Esophagus muscularis mucosa (tissue), 4 donors: Measurements from ENCODE around the gene TBC1D24. TPM values are rescaled to one million over a fixed set of nuclear protein-coding genes. Genes with fewer than 3 reads are reported as not detected.

Experiments used
- DNase-seq: peaks from one replicate; pipeline ENCODE4 v3.0.0-alpha.2; 2017; ENCODE audit errors: extremely low spot score
- H3K27ac ChIP-seq, 4 donors: fragments of 200-600 bp; sonication (generic); replicated peaks in 1 of 4; 1 replicate in 3 of 4; 2 replicates in 1 of 4; pipeline ENCODE4 v1.5.1; 2016 to 2019; ENCODE audit warnings: mild to moderate bottlenecking in 1 of 4
- H3K27me3 ChIP-seq, 4 donors: fragments of 200-600 bp; sonication (generic); one replicate each; pipeline versions ENCODE4 v1.5.1 to v1.6.0; 2016 to 2019
- H3K36me3 ChIP-seq, 4 donors: fragments of 200-600 bp; sonication (generic); one replicate each; pipeline ENCODE4 v1.5.1; 2016 to 2019
- H3K4me1 ChIP-seq, 4 donors: fragments of 200-600 bp; sonication (generic); one replicate each; pipeline ENCODE4 v1.5.1; 2016 to 2019
- H3K4me3 ChIP-seq, 4 donors: fragments of 200-600 bp; sonication (generic); 1 replicate in 2 of 4; 2 replicates in 2 of 4; pipeline ENCODE4 v1.5.1; 2016 to 2019; ENCODE audit warnings: mild to moderate bottlenecking in 4 of 4, moderate library complexity in 1 of 4
- H3K9me3 ChIP-seq, 4 donors: fragments of 200-600 bp; sonication (generic); 1 replicate in 3 of 4; 2 replicates in 1 of 4; pipeline ENCODE4 v1.5.1; 2016 to 2019
- CTCF ChIP-seq, 3 experiments: fragments of 200-600 bp in 2 of 3; fragments of 450-650 bp in 1 of 3; sonication (generic) in 2 of 3; IDR thresholded peaks; one replicate each; pipeline ENCODE4 v1.5.1; 2017 to 2019; ENCODE audit warnings: antibody characterized with exemption in 3 of 3, mild to moderate bottlenecking in 2 of 3, moderate library complexity in 1 of 3
- EP300 ChIP-seq: sonication (generic); formaldehyde crosslinking; IDR thresholded peaks from one replicate; pipeline ENCODE4 v1.6.1; 2017; ENCODE audit warnings: antibody characterized with exemption
- POLR2A ChIP-seq: fragments of 450-650 bp; IDR thresholded peaks from one replicate; pipeline ENCODE4 v1.6.1; 2017; ENCODE audit warnings: antibody characterized with exemption, moderate library complexity, mild to moderate bottlenecking, low read depth
- POLR2AphosphoS5 ChIP-seq, 2 donors: sonication (generic); formaldehyde crosslinking; IDR thresholded peaks; one replicate each; pipeline ENCODE4 v1.6.1; 2017; ENCODE audit warnings: antibody characterized with exemption in 2 of 2
- whole genome bisulfite sequencing: methylation state at CpG from one replicate; pipeline ENCODE4 v1.1.5; 2018; 5-methylcytosine and 5-hydroxymethylcytosine counted together
- intact Hi-C: fragments of 100-400 bp; cut with DNase I; formaldehyde crosslinking; loops from one replicate; pipeline ENCODE4 v1.15.1; 2023
- total RNA-seq, 4 donors: library from RNA; depleted of rRNA; stranded (reverse); fragments of >200 nt; gene quantifications; one replicate each; pipeline versions ENCODE4 v1.1.0 to v1.2.1, GENCODE V29; 2016

The TBC1D24 gene
- total RNA-seq, 4 donors from 2014 or later = 7.0 to 14.1 (median 11.5) TPM

DNA sequence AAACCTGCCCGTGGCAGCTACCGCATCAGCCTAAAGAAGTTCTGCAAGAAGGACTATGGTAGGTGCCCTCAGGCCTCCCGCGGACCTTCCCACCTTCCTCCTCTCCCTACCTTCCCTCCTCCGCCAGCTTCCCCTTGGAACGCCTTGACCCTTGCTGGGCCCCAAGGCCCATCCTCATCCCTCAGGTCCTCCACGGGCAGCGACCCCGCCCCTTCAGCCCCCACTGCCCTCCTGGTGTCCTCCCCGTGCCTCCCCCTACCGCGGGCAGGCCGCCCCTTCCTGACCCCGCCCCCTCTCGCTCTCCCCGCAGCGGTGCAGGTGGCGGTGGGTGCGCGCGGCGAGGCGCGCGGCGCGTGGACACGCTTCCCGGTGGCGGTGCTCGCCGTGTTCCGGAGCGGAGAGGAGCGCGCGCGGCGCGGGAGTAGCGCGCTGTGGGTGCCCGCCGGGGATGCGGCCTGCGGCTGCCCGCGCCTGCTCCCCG lies 1.4 kb upstream of the TBC1D24 start:
- no peak for DNase-seq
- intact Hi-C loops = no loop called here
- Histone ChIP-seq H3K27me3 (peaks cover 9 to 52% (median 34%) of the 10 kb centered on the region in 4 donors), H3K27ac (no peak overlapping the region), H3K4me1 (peaks cover 43 to 77% (median 60%) of the 10 kb centered on the region in 4 donors), H3K9me3 (no peaks in the 10 kb centered on the region), H3K36me3 (no peaks in the 10 kb centered on the region), H3K4me3 (peak overlapping the region; percentile 78 to 85 (median 82))
- TF ChIP-seq CTCF (IDR thresholded peaks at IDR 0.05) = no peak
- no peak for TF ChIP-seq POLR2A
- TF ChIP-seq POLR2AphosphoS5 (IDR thresholded peaks at IDR 0.05) = no peak
- WGBS = 29% methylated on average over 11 of the region's 49 CpGs

GRCh38 chr16:2473999-2474876 lies 689 bp upstream of the TBC1D24 start:
- H3K4me1 ChIP-seq = peaks cover 35 to 70% (median 52%) of the 10 kb centered on the region in 4 donors
- peaks cover 0 to under 1% (median 0%) of the 10 kb centered on the region in 4 donors for H3K36me3 ChIP-seq
- no peaks in the 10 kb centered on the region for H3K9me3 ChIP-seq
- peaks cover 7 to 44% (median 28%) of the 10 kb centered on the region in 4 donors for H3K27me3 ChIP-seq
- TF ChIP-seq CTCF (IDR thresholded peaks at IDR 0.05) = peak; percentile 39 to 54 (median 53)
- TF ChIP-seq EP300 = no peak
- no CpG with 5 or more reads among the region's 100 CpGs for WGBS
- peak overlapping the region; percentile 78 to 85 (median 82) for H3K4me3 ChIP-seq
- intact Hi-C loops = loop anchor here (2.0 kb wide), 1 partner anchor 129 kb away; no protein-coding TSS in a partner anchor
- no peak for DNase-seq
- H3K27ac ChIP-seq = peak overlapping the region; percentile 85 to 91 (median 88)

DNA sequence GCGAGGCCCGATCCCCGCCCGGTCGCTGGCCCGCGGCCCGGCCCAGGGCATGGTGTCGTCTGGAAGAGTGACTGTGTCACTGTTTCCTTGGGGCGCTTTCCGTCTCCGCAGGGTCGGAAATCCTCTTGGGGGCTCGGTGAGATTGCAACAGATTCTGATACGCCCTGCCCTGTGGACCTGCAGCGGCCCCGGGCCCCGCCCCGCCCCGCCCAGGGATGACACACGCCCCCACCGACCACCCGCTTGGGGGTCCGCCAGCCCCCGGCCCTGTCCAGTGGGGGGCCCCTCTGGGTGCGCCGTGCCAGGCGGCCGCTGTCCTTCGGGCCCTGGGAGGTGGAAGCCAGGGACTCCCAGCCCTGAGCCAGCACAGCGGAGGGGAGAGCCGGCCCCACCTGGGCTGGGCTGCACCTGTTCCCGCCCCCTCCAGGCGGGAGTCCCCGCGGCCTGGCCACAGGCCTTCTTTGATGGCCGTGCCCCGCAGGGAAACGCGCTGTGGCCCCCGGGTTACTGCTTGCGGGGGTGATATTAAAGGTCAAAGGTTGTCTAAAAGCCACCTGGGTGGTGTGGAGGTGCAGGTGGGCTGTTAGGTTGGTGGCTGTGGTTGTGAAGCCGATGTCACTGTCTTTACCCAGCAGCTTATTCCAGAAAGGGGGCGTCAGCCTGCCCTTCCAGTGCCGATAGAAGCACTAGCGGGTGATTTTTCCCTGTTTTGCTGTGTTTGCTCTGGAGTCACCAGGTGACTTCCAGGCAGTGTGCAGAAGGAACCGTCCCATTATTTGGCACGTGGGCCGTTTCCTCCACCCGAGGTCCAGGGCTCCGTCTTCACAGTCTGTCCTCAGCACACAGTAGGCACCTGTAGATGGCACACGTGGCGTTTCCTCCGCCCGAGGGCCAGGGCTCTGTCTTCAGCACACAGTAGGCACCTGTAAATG lies 752 bp downstream of the TBC1D24 start:
- WGBS = 22% methylated on average over 26 of the region's 55 CpGs
- no peak for DNase-seq
- Histone ChIP-seq H3K4me3 (peak overlapping the region; percentile 78 to 85 (median 82)), H3K4me1 (peaks cover 32 to 55% (median 45%) of the 10 kb centered on the region in 4 donors), H3K36me3 (peaks cover 0 to 4% (median 0%) of the 10 kb centered on the region in 4 donors), H3K9me3 (no peaks in the 10 kb centered on the region), H3K27me3 (peaks cover 7 to 30% (median 17%) of the 10 kb centered on the region in 4 donors), H3K27ac (peak overlapping the region in 2 of 4 donors; percentile 87 to 91)
- intact Hi-C loops = loop anchor here (2.0 kb wide), 1 partner anchor 131 kb away; no protein-coding TSS in a partner anchor
- TF ChIP-seq POLR2A (no peak), EP300 (no peak), POLR2AphosphoS5 (IDR thresholded peaks at IDR 0.05) (no peak), CTCF (IDR thresholded peaks at IDR 0.05) (no peak)

- peaks cover 0 to 4% (median 0%) of the 10 kb centered on the region in 4 donors for H3K36me3 ChIP-seq
- intact Hi-C loops = no loop called here
- H3K27ac ChIP-seq = no peak overlapping the region
- no peak overlapping the region for H3K4me3 ChIP-seq
- WGBS = 92% methylated on average over 9 of the region's 9 CpGs
- no peak for DNase-seq
- H3K27me3 ChIP-seq = peaks cover 4 to 23% (median 11%) of the 10 kb centered on the region in 4 donors
- no peaks in the 10 kb centered on the region for H3K9me3 ChIP-seq
- TF ChIP-seq CTCF (IDR thresholded peaks at IDR 0.05) (no peak), POLR2A (no peak), EP300 (no peak), POLR2AphosphoS5 (IDR thresholded peaks at IDR 0.05) (no peak)
- H3K4me1 ChIP-seq = peaks cover 26 to 49% (median 38%) of the 10 kb centered on the region in 4 donors
These were observed 1.4 kb downstream of the TBC1D24 start for GRCh38 chr16:2476345-2476720.
